Activated CD8-positive, alpha-beta memory T cell treated with anti-CD3 and anti-CD28 coated beads, Interleukin-2, amount 50 U/mL, for 48 hours (primary cell): ENCODE data around the gene GPR162.

Experiments
- DNase-seq: peaks from one replicate; pipeline ENCODE4 v3.0.0-alpha.2; 2020

GPR162 gene

GRCh38 chr12:6837370-6838060, 15.9 kb downstream of the GPR162 start:
- no peak for DNase-seq

GRCh38 chr12:6838854-6839253, 17.2 kb downstream of the GPR162 start:
- no peak for DNase-seq

- no peak for DNase-seq
Observed at GRCh38 chr12:6839482-6840201, 18.0 kb downstream of the GPR162 start.

GRCh38 chr12:6840330-6840729, 18.7 kb downstream of the GPR162 start:
- no peak for DNase-seq

GRCh38 chr12:6840761-6841515, 19.3 kb downstream of the GPR162 start, which contains the start of gene GNB3:
Gene GNB3, plus strand, starts transcription at chr12:6840925. Its CDS starts 363 bp downstream, at chr12:6841288.
- no peak for DNase-seq

- no peak for DNase-seq
Observed at GRCh38 chr12:6842075-6842474, 20.5 kb downstream of the GPR162 start.

GRCh38 chr12:6843118-6843902, 21.7 kb downstream of the GPR162 start:
- DNase-seq, result no peak

GRCh38 chr12:6845395-6845794, 23.8 kb downstream of the GPR162 start:
- no peak for DNase-seq

GRCh38 chr12:6846316-6846869, 24.8 kb downstream of the GPR162 start:
- DNase-seq, result no peak

- DNase-seq, result no peak
Observed at GRCh38 chr12:6847676-6848075, 26.1 kb downstream of the GPR162 start.

GRCh38 chr12:6849427-6849826, 27.8 kb downstream of the GPR162 start:
- DNase-seq, result no peak

GRCh38 chr12:6849976-6850560, 28.4 kb downstream of the GPR162 start:
- DNase-seq, result no peak

- no peak for DNase-seq
Observed at GRCh38 chr12:6850796-6851152, 29.2 kb downstream of the GPR162 start.

GRCh38 chr12:6851153-6851920, 29.7 kb downstream of the GPR162 start, which contains the start of gene CDCA3:
Gene CDCA3, minus strand, starts transcription at chr12:6851286. Its CDS starts 334 bp downstream, at chr12:6850952.
- DNase-seq, result peak; percentile 94

- peak; percentile 96 for DNase-seq
Observed at GRCh38 chr12:6851921-6852650, 30.5 kb downstream of the GPR162 start, which contains the start of gene USP5. Gene USP5, plus strand, starts transcription at chr12:6852150. Its CDS starts 30 bp downstream, at chr12:6852180.

GRCh38 chr12:6852651-6853354, 31.2 kb downstream of the GPR162 start:
- peak; percentile 81 for DNase-seq

- no peak for DNase-seq
Observed at GRCh38 chr12:6853626-6854025, 32.0 kb downstream of the GPR162 start.

- no peak for DNase-seq
Observed at GRCh38 chr12:6854036-6854435, 32.4 kb downstream of the GPR162 start.

GRCh38 chr12:6855322-6855721, 33.7 kb downstream of the GPR162 start:
- no peak for DNase-seq

- DNase-seq, result no peak
Observed at GRCh38 chr12:6858799-6859198, 37.2 kb downstream of the GPR162 start.
